ENCODE measurements around the gene ALG6. TPM values are rescaled to one million over a fixed set of nuclear protein-coding genes. Genes with fewer than 3 reads are reported as not detected.

ALG6 gene
- total RNA-seq, 2 donors from 2014 or later = 15.0 to 18.9 TPM

Other genes with a start within 250 kb of the ALG6 start
- gene FOXD3, start 45.1 kb upstream of the ALG6 start, total RNA-seq = not detected
- gene ITGB3BP, start 155.6 kb downstream of the ALG6 start, total RNA-seq = 10 to 100 TPM; 13.3 to 20.3 TPM
- 1 to 10 TPM; 5.1 to 9.4 TPM for gene EFCAB7, start 155.9 kb downstream of the ALG6 start, total RNA-seq
- 10 to 100 TPM; 11.7 to 14.2 TPM for gene PGM1, start 225.8 kb downstream of the ALG6 start, total RNA-seq